HepG2 (cell line): ENCODE data around the gene SOCS1. TPM values are rescaled to one million over a fixed set of nuclear protein-coding genes. Genes with fewer than 3 reads are reported as not detected.

Experiments
- E2F1 ChIP-seq: sonication (generic); formaldehyde crosslinking; IDR thresholded peaks from 2 replicates; pipeline ENCODE4 v1.5.0; 2020; ENCODE audit warnings: missing genetic modification reagents
- ELF3 ChIP-seq: IDR thresholded peaks from 2 replicates; pipeline ENCODE4 v1.6.1; 2016; ENCODE audit warnings: missing genetic modification reagents, missing compliant biosample characterization
- HIVEP1 ChIP-seq: sonication (generic); formaldehyde crosslinking; IDR thresholded peaks from 2 replicates; pipeline ENCODE4 v1.4.0; 2020; ENCODE audit warnings: mild to moderate bottlenecking, missing genetic modification reagents
- RFXAP ChIP-seq: sonication (generic); formaldehyde crosslinking; IDR thresholded peaks from 2 replicates; pipeline ENCODE4 v1.4.0; 2020; ENCODE audit warnings: missing genetic modification reagents, borderline replicate concordance
- SALL2 ChIP-seq: sonication (generic); formaldehyde crosslinking; IDR thresholded peaks from 2 replicates; pipeline ENCODE4 v1.8.1; 2023; ENCODE audit warnings: mild to moderate bottlenecking, missing genetic modification reagents, inconsistent platforms
- SMAD1 ChIP-seq: sonication (generic); formaldehyde crosslinking; IDR thresholded peaks from 2 replicates; pipeline ENCODE4 v1.4.0; 2020; ENCODE audit warnings: missing genetic modification reagents, low read depth, mild to moderate bottlenecking, borderline replicate concordance
- ZBTB44 ChIP-seq: sonication (generic); formaldehyde crosslinking; IDR thresholded peaks from 2 replicates; pipeline ENCODE4 v1.4.0; 2020; ENCODE audit warnings: missing genetic modification reagents
- ZC3H13 ChIP-seq: sonication (generic); formaldehyde crosslinking; IDR thresholded peaks from 2 replicates; pipeline ENCODE4 v1.8.1; 2023; ENCODE audit warnings: mild to moderate bottlenecking, missing genetic modification reagents, moderate library complexity
- ZNF367 ChIP-seq: sonication (generic); formaldehyde crosslinking; IDR thresholded peaks from 2 replicates; pipeline ENCODE4 v1.4.0; 2020; ENCODE audit warnings: missing genetic modification reagents, borderline replicate concordance
- ZNF543 ChIP-seq: sonication (generic); formaldehyde crosslinking; IDR thresholded peaks from 2 replicates; pipeline ENCODE4 v1.4.0; 2020; ENCODE audit warnings: mild to moderate bottlenecking, missing genetic modification reagents
- ZNF563 ChIP-seq: sonication (generic); formaldehyde crosslinking; IDR thresholded peaks from 2 replicates; pipeline ENCODE4 v1.8.0; 2022; ENCODE audit warnings: mild to moderate bottlenecking, moderate library complexity, missing genetic modification reagents
- ZNF772 ChIP-seq: sonication (generic); formaldehyde crosslinking; IDR thresholded peaks from 2 replicates; pipeline ENCODE4 v1.5.0; 2020; ENCODE audit warnings: mild to moderate bottlenecking, missing genetic modification reagents
- ZNF83 ChIP-seq: sonication (generic); formaldehyde crosslinking; IDR thresholded peaks from 2 replicates; pipeline ENCODE4 v1.4.0; 2020; ENCODE audit warnings: missing genetic modification reagents, mild to moderate bottlenecking, borderline replicate concordance
- polyA plus RNA-seq, 8 experiments: library from polyadenylated mRNA; depleted of rRNA in 3 of 8; stranded (reverse) in 7 of 8; unstranded in 1 of 8; fragments of >200 nt; fragmentation: Illumina TruSeq in 4 of 8; extraction: Trizol in 4 of 8; gene quantifications; 2 replicates each; pipeline versions ENCODE4 v1.2.1 to v1.2.3, GENCODE V29; 2011 to 2016; ENCODE audit warnings: low read depth in 4 of 8, missing spikeins in 1 of 8, mixed read lengths in 1 of 8; ENCODE audit not compliant: insufficient read depth in 1 of 8
- total RNA-seq, 5 experiments: library from RNA; depleted of rRNA; stranded (reverse); fragments of >200 nt; fragmentation: Illumina TruSeq; extraction: Trizol; gene quantifications; 2 replicates each; pipeline ENCODE4 v1.2.3, GENCODE V29; 2016; ENCODE audit warnings: low read depth in 1 of 5
- TF ChIP-seq, protein P1 (sequence below): sonication (generic); formaldehyde crosslinking; IDR thresholded peaks from 2 replicates; pipeline ENCODE4 v1.5.0; 2020; ENCODE audit warnings: mild to moderate bottlenecking, missing genetic modification reagents, borderline replicate concordance
- TF ChIP-seq, protein P2 (sequence below): sonication (generic); formaldehyde crosslinking; IDR thresholded peaks from 2 replicates; pipeline ENCODE4 v1.5.0; 2020; ENCODE audit warnings: missing genetic modification reagents, mild to moderate bottlenecking, borderline replicate concordance
- TF ChIP-seq, protein P3 (sequence below): sonication (generic); formaldehyde crosslinking; IDR thresholded peaks from 2 replicates; pipeline ENCODE4 v1.4.0; 2020; ENCODE audit warnings: missing genetic modification reagents
- TF ChIP-seq, protein P4 (sequence below): sonication (generic); IDR thresholded peaks from 2 replicates; pipeline ENCODE4 v1.6.1; 2016; ENCODE audit warnings: low read depth, borderline replicate concordance
- TF ChIP-seq, protein P5 (sequence below): sonication (generic); formaldehyde crosslinking; IDR thresholded peaks from 2 replicates; pipeline ENCODE4 v1.4.0; 2020; ENCODE audit warnings: missing genetic modification reagents

The SOCS1 gene
- total and polyA plus RNA-seq, 2 of the 13 experiments (the other 11 are each of a cell fraction or from before 2014, with no cell fraction given), result 5.3 to 6.3 TPM

- TF ChIP-seq, protein P1, sequence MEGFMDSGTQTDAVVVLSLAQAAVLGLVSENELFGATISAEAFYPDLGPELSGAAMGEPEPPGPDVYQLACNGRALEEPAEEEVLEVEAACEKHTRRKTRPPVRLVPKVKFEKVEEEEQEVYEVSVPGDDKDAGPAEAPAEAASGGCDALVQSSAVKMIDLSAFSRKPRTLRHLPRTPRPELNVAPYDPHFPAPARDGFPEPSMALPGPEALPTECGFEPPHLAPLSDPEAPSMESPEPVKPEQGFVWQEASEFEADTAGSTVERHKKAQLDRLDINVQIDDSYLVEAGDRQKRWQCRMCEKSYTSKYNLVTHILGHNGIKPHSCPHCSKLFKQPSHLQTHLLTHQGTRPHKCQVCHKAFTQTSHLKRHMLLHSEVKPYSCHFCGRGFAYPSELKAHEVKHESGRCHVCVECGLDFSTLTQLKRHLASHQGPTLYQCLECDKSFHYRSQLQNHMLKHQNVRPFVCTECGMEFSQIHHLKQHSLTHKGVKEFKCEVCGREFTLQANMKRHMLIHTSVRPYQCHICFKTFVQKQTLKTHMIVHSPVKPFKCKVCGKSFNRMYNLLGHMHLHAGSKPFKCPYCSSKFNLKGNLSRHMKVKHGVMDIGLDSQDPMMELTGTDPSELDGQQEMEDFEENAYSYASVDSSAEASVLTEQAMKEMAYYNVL (CRISPR knock-in tag), result 0 out of 2 replicates have a peak, but pooled peaks have one; percentile 35
- no peak for TF ChIP-seq ZBTB44 (CRISPR knock-in tag)
- TF ChIP-seq ZNF563 (CRISPR knock-in tag), result peak; percentile 72; the same call in 1 of the 2 replicates
- TF ChIP-seq ZNF83, result peak; percentile 71; the same call in 1 of the 2 replicates
- no peak for TF ChIP-seq E2F1 (CRISPR knock-in tag)
- TF ChIP-seq, protein P2, sequence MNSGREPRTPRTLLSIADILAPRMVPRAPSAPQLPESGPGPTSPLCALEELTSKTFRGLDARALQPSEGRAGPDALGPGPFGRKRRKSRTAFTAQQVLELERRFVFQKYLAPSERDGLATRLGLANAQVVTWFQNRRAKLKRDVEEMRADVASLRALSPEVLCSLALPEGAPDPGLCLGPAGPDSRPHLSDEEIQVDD (CRISPR knock-in tag), result peak; percentile 80; the same call in 1 of the 2 replicates
- TF ChIP-seq, protein P3, sequence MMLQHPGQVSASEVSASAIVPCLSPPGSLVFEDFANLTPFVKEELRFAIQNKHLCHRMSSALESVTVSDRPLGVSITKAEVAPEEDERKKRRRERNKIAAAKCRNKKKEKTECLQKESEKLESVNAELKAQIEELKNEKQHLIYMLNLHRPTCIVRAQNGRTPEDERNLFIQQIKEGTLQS (CRISPR knock-in tag), result peak; percentile 53
- TF ChIP-seq ZNF543 (CRISPR knock-in tag), result 0 out of 2 replicates have a peak, but pooled peaks have one; percentile 13
- TF ChIP-seq ZNF772 (CRISPR knock-in tag), result peak; percentile 82
- no peak for TF ChIP-seq ZNF367 (CRISPR knock-in tag)
- peak; percentile 47; the same call in 1 of the 2 replicates for TF ChIP-seq HIVEP1 (CRISPR knock-in tag)
- TF ChIP-seq, protein P4, sequence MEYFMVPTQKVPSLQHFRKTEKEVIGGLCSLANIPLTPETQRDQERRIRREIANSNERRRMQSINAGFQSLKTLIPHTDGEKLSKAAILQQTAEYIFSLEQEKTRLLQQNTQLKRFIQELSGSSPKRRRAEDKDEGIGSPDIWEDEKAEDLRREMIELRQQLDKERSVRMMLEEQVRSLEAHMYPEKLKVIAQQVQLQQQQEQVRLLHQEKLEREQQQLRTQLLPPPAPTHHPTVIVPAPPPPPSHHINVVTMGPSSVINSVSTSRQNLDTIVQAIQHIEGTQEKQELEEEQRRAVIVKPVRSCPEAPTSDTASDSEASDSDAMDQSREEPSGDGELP, result peak; percentile 96
- peak; percentile 89 for TF ChIP-seq ZC3H13 (CRISPR knock-in tag)
- TF ChIP-seq, protein P5, sequence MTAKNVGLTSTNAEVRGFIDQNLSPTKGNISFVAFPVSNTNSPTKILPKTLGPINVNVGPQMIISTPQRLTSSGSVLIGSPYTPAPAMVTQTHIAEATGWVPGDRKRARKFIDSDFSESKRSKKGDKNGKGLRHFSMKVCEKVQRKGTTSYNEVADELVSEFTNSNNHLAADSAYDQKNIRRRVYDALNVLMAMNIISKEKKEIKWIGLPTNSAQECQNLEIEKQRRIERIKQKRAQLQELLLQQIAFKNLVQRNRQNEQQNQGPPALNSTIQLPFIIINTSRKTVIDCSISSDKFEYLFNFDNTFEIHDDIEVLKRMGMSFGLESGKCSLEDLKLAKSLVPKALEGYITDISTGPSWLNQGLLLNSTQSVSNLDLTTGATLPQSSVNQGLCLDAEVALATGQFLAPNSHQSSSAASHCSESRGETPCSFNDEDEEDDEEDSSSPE (CRISPR knock-in tag), result peak; percentile 50; the same call in 1 of the 2 replicates
- peak; percentile 65; the same call in 1 of the 2 replicates for TF ChIP-seq SMAD1 (CRISPR knock-in tag)
- no peak; the same call in 1 of the 2 replicates for TF ChIP-seq ELF3
- TF ChIP-seq SALL2 (CRISPR knock-in tag), result peak; percentile 91
- TF ChIP-seq RFXAP (CRISPR knock-in tag), result peak; percentile 76; the same call in 1 of the 2 replicates
Observed at GRCh38 chr16:11297492-11298142, 41.6 kb upstream of the SOCS1 start (continued).
